WTC11 (cell line): ENCODE measurements around the gene KIAA1755.

Experiments used
- FOXP4 ChIP-seq: sonication (generic); formaldehyde crosslinking; IDR thresholded peaks from 2 replicates; pipeline ENCODE4 v1.8.0; 2022; ENCODE audit warnings: mild to moderate bottlenecking, missing genetic modification reagents
- ZNF121 ChIP-seq: sonication (generic); formaldehyde crosslinking; IDR thresholded peaks from 2 replicates; pipeline ENCODE4 v1.8.0; 2023; ENCODE audit warnings: missing genetic modification reagents

- TF ChIP-seq FOXP4 (CRISPR knock-in tag) = no peak
- no peak for TF ChIP-seq ZNF121
These were observed 8.5 kb upstream of the KIAA1755 start for GRCh38 chr20:38269040-38269439.
